Aorta (tissue), 5 donors: ENCODE data around the gene OR5B2. TPM values are rescaled to one million over a fixed set of nuclear protein-coding genes. Genes with fewer than 3 reads are reported as not detected.

Experiments used
- ATAC-seq: fragments of 200-7000 bp; cut with Tn5 transposase; one replicate; pipeline ENCODE4 v1.9.1; 2022; ENCODE audit warnings: moderate library complexity; ENCODE audit not compliant: low FRiP score
- DNase-seq, 2 donors: peaks; one replicate each; pipeline ENCODE4 v3.0.0-alpha.2; 2020
- H3K27ac ChIP-seq, 2 donors: one replicate each; pipeline ENCODE4 v1.5.1; 2013; ENCODE audit warnings: low read length in 2 of 2, mild to moderate bottlenecking in 2 of 2, moderate library complexity in 2 of 2, control low read depth in 1 of 2, inconsistent platforms in 1 of 2, low read depth in 1 of 2
- H3K27me3 ChIP-seq, 2 donors: one replicate each; pipeline ENCODE4 v1.6.1; 2013; ENCODE audit warnings: control low read depth in 1 of 2, low read length in 1 of 2, mild to moderate bottlenecking in 1 of 2, moderate library complexity in 1 of 2; ENCODE audit not compliant: insufficient read depth in 2 of 2, control insufficient read depth in 1 of 2
- H3K36me3 ChIP-seq, 2 donors: one replicate each; pipeline ENCODE4 v1.6.1; 2013; ENCODE audit warnings: control low read depth in 1 of 2, low read length in 1 of 2, mild to moderate bottlenecking in 1 of 2; ENCODE audit not compliant: insufficient read depth in 2 of 2, control insufficient read depth in 1 of 2
- H3K4me1 ChIP-seq, 2 donors: one replicate each; pipeline ENCODE4 v1.6.1; 2013; ENCODE audit warnings: low read length in 2 of 2, control low read depth in 1 of 2, mild to moderate bottlenecking in 1 of 2, moderate library complexity in 1 of 2; ENCODE audit not compliant: insufficient read depth in 2 of 2, control insufficient read depth in 1 of 2
- H3K4me3 ChIP-seq, 2 donors: one replicate each; pipeline ENCODE4 v1.5.1; 2013; ENCODE audit warnings: low read length in 2 of 2, control low read depth in 1 of 2, mild to moderate bottlenecking in 1 of 2
- H3K9me3 ChIP-seq: one replicate; pipeline ENCODE4 v1.6.1; 2013; ENCODE audit warnings: mild to moderate bottlenecking, low read length; ENCODE audit not compliant: control insufficient read depth
- WGBS, 2 donors: extraction: QIAGEN DNeasy Blood & Tissue Kit; methylation state at CpG; one replicate each; pipeline ENCODE4 v1.1.7; 2013; 5-methylcytosine and 5-hydroxymethylcytosine counted together
- intact Hi-C, 2 donors: fragments of 100-400 bp; cut with DNase I; formaldehyde crosslinking; loops; one replicate each; pipeline versions ENCODE4 v1.14.2 to v1.15.0; 2022
- long read RNA-seq, 2 donors: library from polyadenylated mRNA; unstranded; transcript quantifications; one replicate each; pipeline ENCODE4 v2.0.0, GENCODE V29; 2020 to 2021
- polyA plus RNA-seq, 2 donors: library from polyadenylated mRNA; stranded (reverse); fragments of 200-250 nt; gene quantifications; one replicate each; pipeline ENCODE4 v1.2.3, GENCODE V29; 2013
- total RNA-seq, 2 donors: library from RNA; stranded (reverse); fragmentation: NEBNext Ultra II Directional; extraction: Animal tissue kit (Norgen Biotek cat#: 25700); gene quantifications; one replicate each; pipeline ENCODE4 v1.2.1, GENCODE V29; 2021
- donor health status: healthy with polysubstance abuse.
- donor health status: Bipolar disorder and iron deficiency.
- donor health status: DM: no; HTN: no; CAD: no.
- donor health status: DM: no; HTN: no; CAD: no.
- donor health status: DM: yes; HTN: yes; CAD: no.

OR5B2 gene
- not detected for total RNA-seq
- not detected for polyA plus RNA-seq
- long read RNA-seq, donor 1 = 0 reads
- long read RNA-seq, donor 2 = 0 reads

GRCh38 chr11:58428021-58428420, at the start of gene OR5B2:
Gene OR5B2, minus strand, starts transcription at chr11:58428121. Its CDS starts 4,860 bp downstream, at chr11:58423261.
- Histone ChIP-seq H3K27ac (no peak within 1 kb of the TSS), H3K27me3 (no peaks in the 10 kb centered on the region), H3K4me1 (no peaks in the 10 kb centered on the region), H3K4me3 (no peak within 1 kb of the TSS), H3K9me3 (peaks cover 4% of the 10 kb centered on the region), H3K36me3 (no peaks in the 10 kb centered on the region)
- DNase-seq (no peak), ATAC-seq (no peak)
- 62 to 63% methylated on average over 3 of the region's 3 CpGs for WGBS, 2 donors
- intact Hi-C loops = no loop called here

- H3K9me3 ChIP-seq = no peaks in the 10 kb centered on the region
- no peaks in the 10 kb centered on the region for H3K36me3 ChIP-seq
- DNase-seq = no peak
- H3K4me3 ChIP-seq = no peak overlapping the region
- H3K27me3 ChIP-seq = no peaks in the 10 kb centered on the region
- ATAC-seq = no peak
- H3K4me1 ChIP-seq = peaks cover 0 to 1% of the 10 kb centered on the region in 2 donors
- no peak overlapping the region for H3K27ac ChIP-seq
- intact Hi-C loops = no loop called here
Measured at GRCh38 chr11:58471892-58472291, 44.0 kb upstream of the OR5B2 start.

GRCh38 chr11:58466293-58466692, 38.4 kb upstream of the OR5B2 start:
- ATAC-seq (no peak), DNase-seq (no peak)
- Histone ChIP-seq H3K9me3 (no peaks in the 10 kb centered on the region), H3K4me3 (no peak overlapping the region), H3K27me3 (no peaks in the 10 kb centered on the region), H3K27ac (no peak overlapping the region), H3K4me1 (peaks cover 0 to 1% of the 10 kb centered on the region in 2 donors), H3K36me3 (no peaks in the 10 kb centered on the region)
- WGBS, 2 donors = 75 to 87% methylated on average over 1 of the region's 1 CpG
- intact Hi-C loops = no loop called here

- Histone ChIP-seq H3K4me3 (no peak overlapping the region), H3K4me1 (peaks cover 0 to 1% of the 10 kb centered on the region in 2 donors), H3K9me3 (no peaks in the 10 kb centered on the region), H3K27me3 (no peaks in the 10 kb centered on the region), H3K27ac (no peak overlapping the region), H3K36me3 (no peaks in the 10 kb centered on the region)
- intact Hi-C loops = no loop called here
- 64 to 66% methylated on average over 3 of the region's 3 CpGs for WGBS, 2 donors
- ATAC-seq (no peak), DNase-seq (no peak)
Measured at GRCh38 chr11:58465690-58466089, 37.8 kb upstream of the OR5B2 start.

GRCh38 chr11:58451585-58451984, 23.7 kb upstream of the OR5B2 start:
- Histone ChIP-seq H3K4me3 (no peak overlapping the region), H3K4me1 (no peaks in the 10 kb centered on the region), H3K27me3 (no peaks in the 10 kb centered on the region), H3K9me3 (peaks cover 3% of the 10 kb centered on the region), H3K27ac (no peak overlapping the region), H3K36me3 (no peaks in the 10 kb centered on the region)
- WGBS, 2 donors = 47 to 51% methylated on average over 3 of the region's 3 CpGs
- intact Hi-C loops = no loop called here
- ATAC-seq = no peak
- no peak for DNase-seq

GRCh38 chr11:58446294-58446693, 18.4 kb upstream of the OR5B2 start:
- H3K9me3 ChIP-seq = peaks cover 8% of the 10 kb centered on the region
- WGBS, 2 donors = 78 to 85% methylated on average over 6 of the region's 6 CpGs
- H3K4me1 ChIP-seq = no peaks in the 10 kb centered on the region
- no peaks in the 10 kb centered on the region for H3K27me3 ChIP-seq
- no peak for ATAC-seq
- intact Hi-C loops = no loop called here
- no peak overlapping the region for H3K27ac ChIP-seq
- no peak for DNase-seq
- no peaks in the 10 kb centered on the region for H3K36me3 ChIP-seq
- H3K4me3 ChIP-seq = no peak overlapping the region

- Histone ChIP-seq H3K27ac (no peak overlapping the region), H3K36me3 (no peaks in the 10 kb centered on the region), H3K4me3 (no peak overlapping the region), H3K27me3 (no peaks in the 10 kb centered on the region), H3K4me1 (no peaks in the 10 kb centered on the region), H3K9me3 (peaks cover 8% of the 10 kb centered on the region)
- WGBS, 2 donors = 84 to 95% methylated on average over 2 of the region's 2 CpGs
- intact Hi-C loops = no loop called here
- ATAC-seq (no peak), DNase-seq (no peak)
Measured at GRCh38 chr11:58444300-58444699, 16.4 kb upstream of the OR5B2 start.

- WGBS, 2 donors = 82% methylated on average over 1 of the region's 1 CpG
- H3K36me3 ChIP-seq = no peaks in the 10 kb centered on the region
Measured at GRCh38 chr11:58442136-58442535, 14.2 kb upstream of the OR5B2 start, which contains the start of gene OR5B12. Gene OR5B12, minus strand, starts transcription at chr11:58442236. Its CDS starts 2,085 bp downstream, at chr11:58440151.

GRCh38 chr11:58438486-58438885, 10.6 kb upstream of the OR5B2 start:
- 20 to 29% methylated on average over 4 of the region's 4 CpGs for whole genome bisulfite sequencing, 2 donors

More at GRCh38 chr11:58442136-58442535, 14.2 kb upstream of the OR5B2 start, which contains the start of gene OR5B12:
- Histone ChIP-seq H3K4me3 (no peak within 1 kb of the TSS), H3K27ac (no peak within 1 kb of the TSS), H3K27me3 (no peaks in the 10 kb centered on the region), H3K9me3 (peaks cover 8% of the 10 kb centered on the region), H3K4me1 (no peaks in the 10 kb centered on the region)
- intact Hi-C loops = no loop called here
- ATAC-seq (no peak), DNase-seq (no peak)

More at GRCh38 chr11:58438486-58438885, 10.6 kb upstream of the OR5B2 start:
- H3K4me1 ChIP-seq = no peaks in the 10 kb centered on the region
- DNase-seq (no peak), ATAC-seq (no peak)
- H3K36me3 ChIP-seq = no peaks in the 10 kb centered on the region
- no peak overlapping the region for H3K27ac ChIP-seq
- H3K9me3 ChIP-seq = no peaks in the 10 kb centered on the region
- no peak overlapping the region for H3K4me3 ChIP-seq
- H3K27me3 ChIP-seq = no peaks in the 10 kb centered on the region
- intact Hi-C loops = no loop called here
